Gastroesophageal sphincter (tissue), 3 donors: ENCODE results near the gene CTDSPL2.

Source experiments
- EP300 ChIP-seq: sonication (generic); formaldehyde crosslinking; IDR thresholded peaks from one replicate; pipeline ENCODE4 v1.6.1; 2017; ENCODE audit warnings: antibody characterized with exemption, mild to moderate bottlenecking
- POLR2A ChIP-seq, 2 donors: fragments of 450-650 bp; IDR thresholded peaks; one replicate each; pipeline ENCODE4 v1.6.1; 2017; ENCODE audit warnings: antibody characterized with exemption in 2 of 2, mild to moderate bottlenecking in 2 of 2, moderate library complexity in 1 of 2
- POLR2AphosphoS5 ChIP-seq: sonication (generic); formaldehyde crosslinking; IDR thresholded peaks from one replicate; pipeline ENCODE4 v1.6.1; 2017; ENCODE audit warnings: antibody characterized with exemption
- TF ChIP-seq, protein P1 (sequence below), 4 experiments: fragments of 200-600 bp in 2 of 4; fragments of 450-650 bp in 2 of 4; sonication (generic) in 1 of 4; IDR thresholded peaks; one replicate each; pipeline ENCODE4 v1.5.1; 2017 to 2019; ENCODE audit warnings: antibody characterized with exemption in 4 of 4, mild to moderate bottlenecking in 2 of 4, moderate library complexity in 2 of 4

DNA sequence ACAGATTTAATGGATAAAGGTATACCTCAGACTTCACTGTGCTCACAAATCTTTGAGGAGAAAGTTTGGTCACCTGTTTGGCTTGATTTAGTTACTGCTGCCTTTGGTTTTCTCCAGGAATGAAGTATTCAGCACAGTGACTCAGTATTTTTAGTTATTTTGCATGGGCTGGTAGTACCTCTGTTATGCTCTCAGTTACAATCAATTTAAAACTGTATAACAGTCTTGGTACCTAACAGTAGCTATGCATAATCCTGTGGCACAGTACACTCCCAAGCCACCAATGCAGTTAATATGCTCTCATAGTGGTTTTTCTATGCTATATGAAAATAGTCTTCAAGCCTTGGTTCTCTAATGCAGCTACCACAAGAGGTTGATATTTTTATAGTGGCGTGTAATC is 97.6 kb downstream of the CTDSPL2 start:
- TF ChIP-seq, protein P1, sequence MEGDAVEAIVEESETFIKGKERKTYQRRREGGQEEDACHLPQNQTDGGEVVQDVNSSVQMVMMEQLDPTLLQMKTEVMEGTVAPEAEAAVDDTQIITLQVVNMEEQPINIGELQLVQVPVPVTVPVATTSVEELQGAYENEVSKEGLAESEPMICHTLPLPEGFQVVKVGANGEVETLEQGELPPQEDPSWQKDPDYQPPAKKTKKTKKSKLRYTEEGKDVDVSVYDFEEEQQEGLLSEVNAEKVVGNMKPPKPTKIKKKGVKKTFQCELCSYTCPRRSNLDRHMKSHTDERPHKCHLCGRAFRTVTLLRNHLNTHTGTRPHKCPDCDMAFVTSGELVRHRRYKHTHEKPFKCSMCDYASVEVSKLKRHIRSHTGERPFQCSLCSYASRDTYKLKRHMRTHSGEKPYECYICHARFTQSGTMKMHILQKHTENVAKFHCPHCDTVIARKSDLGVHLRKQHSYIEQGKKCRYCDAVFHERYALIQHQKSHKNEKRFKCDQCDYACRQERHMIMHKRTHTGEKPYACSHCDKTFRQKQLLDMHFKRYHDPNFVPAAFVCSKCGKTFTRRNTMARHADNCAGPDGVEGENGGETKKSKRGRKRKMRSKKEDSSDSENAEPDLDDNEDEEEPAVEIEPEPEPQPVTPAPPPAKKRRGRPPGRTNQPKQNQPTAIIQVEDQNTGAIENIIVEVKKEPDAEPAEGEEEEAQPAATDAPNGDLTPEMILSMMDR (IDR thresholded peaks at IDR 0.05), result no peak
- no peak for TF ChIP-seq POLR2A (IDR thresholded peaks at IDR 0.05)
- TF ChIP-seq POLR2AphosphoS5, result no peak
- no peak for TF ChIP-seq EP300
